Hepatocyte (in vitro differentiated cells): ENCODE results near the gene KIF3A. TPM values are rescaled to one million over a fixed set of nuclear protein-coding genes. Genes with fewer than 3 reads are reported as not detected.

ENCODE experiments used
- DNase-seq: peaks from one replicate; pipeline ENCODE4 v3.0.0-alpha.2; 2016; ENCODE audit warnings: low spot score
- H2AFZ ChIP-seq: fragments of 200-600 bp; sonication (generic); 2 replicates; pipeline ENCODE4 v1.6.0; 2016; ENCODE audit warnings: antibody characterized with exemption, mild to moderate bottlenecking
- H3K27ac ChIP-seq: fragments of 200-600 bp; sonication (generic); 2 replicates; pipeline ENCODE4 v1.5.1; 2016; ENCODE audit warnings: mild to moderate bottlenecking
- H3K27me3 ChIP-seq: fragments of 200-600 bp; sonication (generic); 2 replicates; pipeline ENCODE4 v1.6.1; 2016
- H3K36me3 ChIP-seq: fragments of 200-600 bp; sonication (generic); replicated peaks from 2 replicates; pipeline ENCODE4 v1.5.1; 2016; ENCODE audit warnings: low read depth; ENCODE audit not compliant: insufficient read depth
- H3K4me1 ChIP-seq: fragments of 200-600 bp; sonication (generic); 2 replicates; pipeline ENCODE4 v1.5.1; 2016; ENCODE audit warnings: mild to moderate bottlenecking, moderate library complexity; ENCODE audit not compliant: insufficient read depth
- H3K4me2 ChIP-seq: fragments of 200-600 bp; sonication (generic); 2 replicates; pipeline ENCODE4 v1.6.0; 2016
- H3K4me3 ChIP-seq: fragments of 200-600 bp; sonication (generic); 2 replicates; pipeline ENCODE4 v1.5.1; 2016; ENCODE audit warnings: mild to moderate bottlenecking
- H3K79me2 ChIP-seq: fragments of 200-600 bp; sonication (generic); 2 replicates; pipeline ENCODE4 v1.6.0; 2017; ENCODE audit warnings: mild to moderate bottlenecking
- H3K9me2 ChIP-seq: fragments of 200-600 bp; sonication (generic); replicated peaks from 2 replicates; pipeline ENCODE4 v1.6.0; 2017; ENCODE audit warnings: mild to moderate bottlenecking; ENCODE audit not compliant: insufficient read depth
- H3K9me3 ChIP-seq: fragments of 200-600 bp; sonication (generic); 2 replicates; pipeline ENCODE4 v1.5.1; 2016; ENCODE audit warnings: low read depth, mild to moderate bottlenecking
- H4K20me1 ChIP-seq: fragments of 200-600 bp; sonication (generic); 2 replicates; pipeline ENCODE4 v1.6.0; 2016; ENCODE audit warnings: mild to moderate bottlenecking; ENCODE audit not compliant: insufficient read depth, poor library complexity, severe bottlenecking
- EZH2 ChIP-seq: fragments of 200-600 bp; sonication (generic); IDR thresholded peaks from 2 replicates; pipeline ENCODE4 v1.6.1; 2016; ENCODE audit warnings: antibody characterized with exemption, mild to moderate bottlenecking, borderline replicate concordance
- EZH2phosphoT487 ChIP-seq: fragments of 200-600 bp; sonication (generic); IDR thresholded peaks from one replicate; pipeline ENCODE4 v1.6.1; 2018; ENCODE audit warnings: antibody characterized with exemption, mild to moderate bottlenecking, low read depth, moderate library complexity; ENCODE audit not compliant: unreplicated experiment, severe bottlenecking
- WGBS: methylation state at CpG from one replicate; pipeline ENCODE4 v1.1.6; 2016; ENCODE audit warnings: low lambda C conversion rate; ENCODE audit errors: missing lambda C conversion rate; 5-methylcytosine and 5-hydroxymethylcytosine counted together
- polyA plus RNA-seq: library from polyadenylated mRNA; unstranded; fragments of >200 nt; fragmentation: Nextera tagmentation; extraction: Ambion mirVana; gene quantifications from 2 replicates; pipeline ENCODE4 v1.2.1, GENCODE V29; 2016
- total RNA-seq: library from RNA; depleted of rRNA; stranded (reverse); fragments of >200 nt; gene quantifications from 2 replicates; pipeline ENCODE4 v1.2.3, GENCODE V29; 2014
- TF ChIP-seq, protein P1 (sequence below): fragments of 200-600 bp; sonication (generic); IDR thresholded peaks from 2 replicates; pipeline ENCODE4 v1.5.1; 2016; ENCODE audit warnings: antibody characterized with exemption, mild to moderate bottlenecking; ENCODE audit not compliant: poor library complexity

Gene KIF3A
- total and polyA plus RNA-seq, 2 experiments from 2014 or later = 9.2 to 12.6 TPM

DNA sequence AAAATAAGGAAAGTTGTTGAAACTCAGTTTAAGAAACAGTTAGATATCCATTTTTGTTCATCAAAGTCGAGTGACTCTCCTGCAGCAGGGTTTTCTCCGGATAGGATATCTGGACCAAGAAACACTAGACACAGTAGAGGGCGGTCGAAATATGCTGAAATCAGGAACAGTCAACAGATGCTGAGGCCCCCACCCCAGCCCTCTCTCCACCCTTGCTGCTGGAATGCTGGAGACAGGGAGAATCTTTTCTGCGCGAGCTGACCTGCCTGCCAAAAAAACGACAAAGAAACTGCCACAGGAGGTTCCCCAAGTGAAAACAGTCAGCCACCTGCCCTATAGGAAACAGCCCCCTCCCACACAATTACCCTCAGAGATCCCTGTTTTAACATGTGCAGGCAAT lies 83.6 kb downstream of the KIF3A start:
- no peak for TF ChIP-seq EZH2phosphoT487
- TF ChIP-seq EZH2 = no peak
- TF ChIP-seq, protein P1, sequence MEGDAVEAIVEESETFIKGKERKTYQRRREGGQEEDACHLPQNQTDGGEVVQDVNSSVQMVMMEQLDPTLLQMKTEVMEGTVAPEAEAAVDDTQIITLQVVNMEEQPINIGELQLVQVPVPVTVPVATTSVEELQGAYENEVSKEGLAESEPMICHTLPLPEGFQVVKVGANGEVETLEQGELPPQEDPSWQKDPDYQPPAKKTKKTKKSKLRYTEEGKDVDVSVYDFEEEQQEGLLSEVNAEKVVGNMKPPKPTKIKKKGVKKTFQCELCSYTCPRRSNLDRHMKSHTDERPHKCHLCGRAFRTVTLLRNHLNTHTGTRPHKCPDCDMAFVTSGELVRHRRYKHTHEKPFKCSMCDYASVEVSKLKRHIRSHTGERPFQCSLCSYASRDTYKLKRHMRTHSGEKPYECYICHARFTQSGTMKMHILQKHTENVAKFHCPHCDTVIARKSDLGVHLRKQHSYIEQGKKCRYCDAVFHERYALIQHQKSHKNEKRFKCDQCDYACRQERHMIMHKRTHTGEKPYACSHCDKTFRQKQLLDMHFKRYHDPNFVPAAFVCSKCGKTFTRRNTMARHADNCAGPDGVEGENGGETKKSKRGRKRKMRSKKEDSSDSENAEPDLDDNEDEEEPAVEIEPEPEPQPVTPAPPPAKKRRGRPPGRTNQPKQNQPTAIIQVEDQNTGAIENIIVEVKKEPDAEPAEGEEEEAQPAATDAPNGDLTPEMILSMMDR = no peak

DNA sequence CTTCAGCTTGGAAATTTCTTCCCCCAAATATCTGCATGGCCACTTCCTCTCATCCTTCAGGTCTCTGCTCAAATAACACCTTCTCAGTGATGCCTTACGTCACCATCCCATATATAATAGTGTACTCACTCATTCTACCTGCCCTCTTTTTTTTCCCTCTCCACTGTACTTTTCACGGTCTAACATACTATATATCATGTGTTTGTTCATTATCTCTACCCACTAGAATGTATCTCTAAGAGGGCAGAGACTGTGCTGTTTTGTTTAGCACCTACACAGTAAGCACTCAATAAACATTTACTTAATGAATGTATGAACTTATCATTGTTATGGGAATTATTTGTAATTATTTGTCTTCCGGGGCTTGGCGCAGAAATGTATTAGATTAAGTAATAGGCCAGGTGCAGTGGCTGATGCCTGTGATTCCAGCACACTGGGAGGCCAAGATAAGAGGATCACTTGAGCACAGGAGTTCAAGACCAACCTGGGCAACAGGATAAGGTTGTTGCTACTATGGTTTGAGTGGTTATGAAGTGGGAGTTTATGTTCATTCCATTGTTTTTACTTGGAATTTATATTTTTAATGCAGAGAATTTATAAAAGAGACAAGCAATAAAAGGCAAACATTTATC lies 85.4 kb downstream of the KIF3A start:
- no peaks in the 10 kb centered on the region for H4K20me1 ChIP-seq
- TF ChIP-seq EZH2phosphoT487 (no peak), EZH2 (no peak)
- TF ChIP-seq, protein P1 = no peak
- H3K4me3 ChIP-seq = no peak overlapping the region
- H3K36me3 ChIP-seq = no peaks in the 10 kb centered on the region
- peaks cover 9% of the 10 kb centered on the region for H3K9me3 ChIP-seq
- DNase-seq = no peak
- peaks cover 31% of the 10 kb centered on the region for H3K27me3 ChIP-seq
- no peak overlapping the region for H3K4me2 ChIP-seq
- no peaks in the 10 kb centered on the region for H3K9me2 ChIP-seq
- no peaks in the 10 kb centered on the region for H3K4me1 ChIP-seq
- no peak overlapping the region for H2AFZ ChIP-seq
- H3K79me2 ChIP-seq = no peaks in the 10 kb centered on the region
- 89% methylated on average over 4 of the region's 4 CpGs for WGBS
- H3K27ac ChIP-seq = no peak overlapping the region

More for the DNA sequence above, 83.6 kb downstream of the KIF3A start:
- Histone ChIP-seq H3K4me2 (no peak overlapping the region), H3K4me3 (no peak overlapping the region), H3K79me2 (no peaks in the 10 kb centered on the region), H3K27me3 (peaks cover 31% of the 10 kb centered on the region), H4K20me1 (no peaks in the 10 kb centered on the region), H3K36me3 (no peaks in the 10 kb centered on the region), H3K9me2 (no peaks in the 10 kb centered on the region), H3K4me1 (no peaks in the 10 kb centered on the region), H2AFZ (no peak overlapping the region), H3K27ac (no peak overlapping the region), H3K9me3 (peaks cover 1% of the 10 kb centered on the region)
- WGBS = 56% methylated on average over 7 of the region's 7 CpGs
- DNase-seq = no peak

DNA sequence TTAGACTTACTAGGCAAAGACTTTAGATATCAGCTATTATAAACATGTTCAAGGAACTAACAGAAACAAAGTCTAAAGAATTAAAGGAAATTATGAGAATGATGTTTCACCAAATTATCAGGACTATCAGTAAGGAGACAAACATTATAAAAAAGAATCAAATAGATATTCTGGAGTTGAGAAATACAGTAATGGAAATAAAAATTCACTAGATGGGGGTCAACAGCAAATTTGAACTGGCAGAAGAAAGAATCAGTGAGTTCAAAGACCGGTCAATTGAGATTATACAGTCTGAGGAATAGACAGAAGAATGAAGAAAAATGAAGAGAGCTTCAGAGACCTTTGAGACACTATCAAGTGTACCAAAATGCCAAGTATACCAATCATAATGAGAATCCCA lies 89.0 kb downstream of the KIF3A start:
- Histone ChIP-seq H3K4me2 (no peak overlapping the region), H3K27ac (peak overlapping the region; percentile 31), H3K9me3 (peaks cover 9% of the 10 kb centered on the region), H3K4me1 (no peaks in the 10 kb centered on the region), H2AFZ (no peak overlapping the region), H3K9me2 (no peaks in the 10 kb centered on the region), H3K27me3 (peaks cover 2% of the 10 kb centered on the region), H4K20me1 (no peaks in the 10 kb centered on the region), H3K79me2 (no peaks in the 10 kb centered on the region), H3K36me3 (no peaks in the 10 kb centered on the region), H3K4me3 (no peak overlapping the region)
- TF ChIP-seq, protein P1 = no peak
- no peak for TF ChIP-seq EZH2
- no peak for TF ChIP-seq EZH2phosphoT487
- WGBS = 97% methylated on average over 1 of the region's 1 CpG
- no peak for DNase-seq
